HepG2 (cell line): Measurements from ENCODE around the gene ACSL3. TPM values are rescaled to one million over a fixed set of nuclear protein-coding genes. Genes with fewer than 3 reads are reported as not detected.

Experiments used
- ARNT ChIP-seq: fragments of 450-650 bp; IDR thresholded peaks from 2 replicates; pipeline ENCODE4 v1.6.1; 2017
- CEBPB ChIP-seq: IDR thresholded peaks from 2 replicates; pipeline ENCODE4 v1.6.1; 2011; ENCODE audit warnings: low read depth, low read length, improper control_type of control experiment, borderline replicate concordance
- CREB1 ChIP-seq, 2 experiments: fragments of 450-650 bp in 1 of 2; IDR thresholded peaks; 2 replicates each; pipeline ENCODE4 v1.6.1; 2016 to 2017; ENCODE audit warnings: control low read depth in 1 of 2, mild to moderate bottlenecking in 1 of 2, missing compliant biosample characterization in 1 of 2, missing genetic modification characterization in 1 of 2
- FIP1L1 ChIP-seq: fragments of 200-400 bp; formaldehyde crosslinking; IDR thresholded peaks from 2 replicates; pipeline ENCODE4 v1.6.1; 2018; ENCODE audit warnings: low read depth, mild to moderate bottlenecking, low read length, moderate library complexity, borderline replicate concordance; ENCODE audit not compliant: insufficient read depth
- HOXA7 ChIP-seq: sonication (generic); formaldehyde crosslinking; IDR thresholded peaks from 2 replicates; pipeline ENCODE4 v1.8.1; 2022; ENCODE audit warnings: mild to moderate bottlenecking, missing genetic modification reagents, moderate library complexity
- PRPF4 ChIP-seq: fragments of 200-400 bp; formaldehyde crosslinking; IDR thresholded peaks from 2 replicates; pipeline ENCODE4 v1.6.1; 2016; ENCODE audit warnings: low read length, low read depth; ENCODE audit not compliant: poor library complexity, severe bottlenecking
- REPIN1 ChIP-seq: sonication (generic); formaldehyde crosslinking; IDR thresholded peaks from 2 replicates; pipeline ENCODE4 v1.8.0; 2022; ENCODE audit warnings: missing genetic modification reagents, low read depth, mild to moderate bottlenecking, borderline replicate concordance
- RXRA ChIP-seq: sonication (generic); formaldehyde crosslinking; IDR thresholded peaks from 2 replicates; pipeline ENCODE4 v1.5.1; 2020; ENCODE audit warnings: missing genetic modification reagents
- SPEN ChIP-seq: sonication (generic); formaldehyde crosslinking; IDR thresholded peaks from 2 replicates; pipeline ENCODE4 v1.5.1; 2020; ENCODE audit warnings: low read depth, mild to moderate bottlenecking, missing genetic modification reagents
- SRY ChIP-seq: sonication (generic); formaldehyde crosslinking; IDR thresholded peaks from 2 replicates; pipeline ENCODE4 v1.8.0; 2022; ENCODE audit warnings: mild to moderate bottlenecking, missing genetic modification reagents
- ZNF230 ChIP-seq: sonication (generic); formaldehyde crosslinking; IDR thresholded peaks from 2 replicates; pipeline ENCODE4 v1.4.0; 2020; ENCODE audit warnings: mild to moderate bottlenecking, missing genetic modification reagents
- ZNF567 ChIP-seq: sonication (generic); formaldehyde crosslinking; IDR thresholded peaks from 2 replicates; pipeline ENCODE4 v1.8.1; 2023; ENCODE audit warnings: mild to moderate bottlenecking, missing genetic modification reagents, borderline replicate concordance
- ZNF713 ChIP-seq: sonication (generic); formaldehyde crosslinking; IDR thresholded peaks from 2 replicates; pipeline ENCODE4 v1.4.0; 2020; ENCODE audit warnings: mild to moderate bottlenecking, missing genetic modification reagents
- ZNF792 ChIP-seq: IDR thresholded peaks from 2 replicates; pipeline ENCODE4 v1.6.1; 2016
- ZSCAN29 ChIP-seq: sonication (generic); formaldehyde crosslinking; conservative IDR thresholded peaks from 2 replicates; pipeline ENCODE4 v1.4.0; 2020; ENCODE audit warnings: mild to moderate bottlenecking, missing genetic modification reagents
- polyA plus RNA-seq, 8 experiments: library from polyadenylated mRNA; depleted of rRNA in 3 of 8; stranded (reverse) in 7 of 8; unstranded in 1 of 8; fragments of >200 nt; fragmentation: Illumina TruSeq in 4 of 8; extraction: Trizol in 4 of 8; gene quantifications; 2 replicates each; pipeline versions ENCODE4 v1.2.1 to v1.2.3, GENCODE V29; 2011 to 2016; ENCODE audit warnings: low read depth in 4 of 8, missing spikeins in 1 of 8, mixed read lengths in 1 of 8; ENCODE audit not compliant: insufficient read depth in 1 of 8
- total RNA-seq, 5 experiments: library from RNA; depleted of rRNA; stranded (reverse); fragments of >200 nt; fragmentation: Illumina TruSeq; extraction: Trizol; gene quantifications; 2 replicates each; pipeline ENCODE4 v1.2.3, GENCODE V29; 2016; ENCODE audit warnings: low read depth in 1 of 5
- TF ChIP-seq, protein P1 (sequence below): sonication (generic); formaldehyde crosslinking; IDR thresholded peaks from 2 replicates; pipeline ENCODE4 v1.4.0; 2020; ENCODE audit warnings: low read depth, missing genetic modification reagents
- TF ChIP-seq, protein P2 (sequence below): sonication (generic); formaldehyde crosslinking; IDR thresholded peaks from 2 replicates; pipeline ENCODE4 v1.8.0; 2022; ENCODE audit warnings: mild to moderate bottlenecking, missing genetic modification reagents
- TF ChIP-seq, protein P3 (sequence below): IDR thresholded peaks from 2 replicates; pipeline ENCODE4 v1.6.1; 2016; ENCODE audit warnings: low read depth, control low read depth
- TF ChIP-seq, protein P4 (sequence below): sonication (generic); formaldehyde crosslinking; IDR thresholded peaks from 2 replicates; pipeline ENCODE4 v1.5.0; 2020; ENCODE audit warnings: mild to moderate bottlenecking, missing genetic modification reagents

ACSL3 gene
- total and polyA plus RNA-seq, 2 of the 13 experiments (the other 11 are each of a cell fraction or from before 2014, with no cell fraction given): 305 to 365 TPM

DNA sequence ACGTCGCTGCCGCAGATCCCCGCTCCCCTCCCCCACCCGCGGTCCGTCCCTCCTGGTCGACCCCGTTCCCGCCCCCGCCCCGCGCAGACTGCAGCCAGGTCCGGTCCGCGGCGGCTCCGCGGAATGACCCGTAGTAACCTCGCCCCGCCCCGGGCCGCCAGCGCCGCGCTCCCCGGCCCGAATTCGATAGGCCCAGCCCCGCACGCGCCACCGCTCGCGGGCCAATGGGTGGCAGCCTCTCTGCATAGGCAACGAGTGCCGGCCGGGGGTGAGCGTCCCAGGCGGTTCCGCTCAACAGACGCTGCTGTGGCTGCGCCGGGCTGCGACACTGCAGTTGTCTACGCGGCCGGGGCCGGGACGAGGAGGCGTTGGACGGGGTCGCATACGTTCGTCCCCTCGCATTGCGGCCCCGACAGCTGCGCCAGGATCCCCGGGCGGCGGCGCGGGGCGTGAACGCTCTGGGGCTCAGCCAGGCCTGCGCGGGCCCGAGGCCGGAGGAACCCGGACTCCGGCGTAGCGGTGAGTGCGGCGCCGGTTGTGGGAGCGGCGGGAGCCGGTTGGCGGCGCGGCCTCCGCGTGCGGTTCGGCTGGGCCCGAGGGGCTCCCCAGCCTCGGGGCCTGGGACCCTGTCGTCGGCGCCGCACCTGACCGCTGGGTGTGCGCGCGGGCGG, at the start of gene ACSL3 (continued):
- TF ChIP-seq, protein P1, sequence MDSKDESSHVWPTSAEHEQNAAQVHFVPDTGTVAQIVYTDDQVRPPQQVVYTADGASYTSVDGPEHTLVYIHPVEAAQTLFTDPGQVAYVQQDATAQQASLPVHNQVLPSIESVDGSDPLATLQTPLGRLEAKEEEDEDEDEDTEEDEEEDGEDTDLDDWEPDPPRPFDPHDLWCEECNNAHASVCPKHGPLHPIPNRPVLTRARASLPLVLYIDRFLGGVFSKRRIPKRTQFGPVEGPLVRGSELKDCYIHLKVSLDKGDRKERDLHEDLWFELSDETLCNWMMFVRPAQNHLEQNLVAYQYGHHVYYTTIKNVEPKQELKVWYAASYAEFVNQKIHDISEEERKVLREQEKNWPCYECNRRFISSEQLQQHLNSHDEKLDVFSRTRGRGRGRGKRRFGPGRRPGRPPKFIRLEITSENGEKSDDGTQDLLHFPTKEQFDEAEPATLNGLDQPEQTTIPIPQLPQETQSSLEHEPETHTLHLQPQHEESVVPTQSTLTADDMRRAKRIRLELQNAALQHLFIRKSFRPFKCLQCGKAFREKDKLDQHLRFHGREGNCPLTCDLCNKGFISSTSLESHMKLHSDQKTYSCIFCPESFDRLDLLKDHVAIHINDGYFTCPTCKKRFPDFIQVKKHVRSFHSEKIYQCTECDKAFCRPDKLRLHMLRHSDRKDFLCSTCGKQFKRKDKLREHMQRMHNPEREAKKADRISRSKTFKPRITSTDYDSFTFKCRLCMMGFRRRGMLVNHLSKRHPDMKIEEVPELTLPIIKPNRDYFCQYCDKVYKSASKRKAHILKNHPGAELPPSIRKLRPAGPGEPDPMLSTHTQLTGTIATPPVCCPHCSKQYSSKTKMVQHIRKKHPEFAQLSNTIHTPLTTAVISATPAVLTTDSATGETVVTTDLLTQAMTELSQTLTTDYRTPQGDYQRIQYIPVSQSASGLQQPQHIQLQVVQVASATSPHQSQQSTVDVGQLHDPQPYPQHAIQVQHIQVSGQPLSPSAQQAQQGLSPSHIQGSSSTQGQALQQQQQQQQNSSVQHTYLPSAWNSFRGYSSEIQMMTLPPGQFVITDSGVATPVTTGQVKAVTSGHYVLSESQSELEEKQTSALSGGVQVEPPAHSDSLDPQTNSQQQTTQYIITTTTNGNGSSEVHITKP (CRISPR knock-in tag): no peak
- TF ChIP-seq, protein P2, sequence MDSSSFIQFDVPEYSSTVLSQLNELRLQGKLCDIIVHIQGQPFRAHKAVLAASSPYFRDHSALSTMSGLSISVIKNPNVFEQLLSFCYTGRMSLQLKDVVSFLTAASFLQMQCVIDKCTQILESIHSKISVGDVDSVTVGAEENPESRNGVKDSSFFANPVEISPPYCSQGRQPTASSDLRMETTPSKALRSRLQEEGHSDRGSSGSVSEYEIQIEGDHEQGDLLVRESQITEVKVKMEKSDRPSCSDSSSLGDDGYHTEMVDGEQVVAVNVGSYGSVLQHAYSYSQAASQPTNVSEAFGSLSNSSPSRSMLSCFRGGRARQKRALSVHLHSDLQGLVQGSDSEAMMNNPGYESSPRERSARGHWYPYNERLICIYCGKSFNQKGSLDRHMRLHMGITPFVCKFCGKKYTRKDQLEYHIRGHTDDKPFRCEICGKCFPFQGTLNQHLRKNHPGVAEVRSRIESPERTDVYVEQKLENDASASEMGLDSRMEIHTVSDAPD (CRISPR knock-in tag): peak; percentile 86
- TF ChIP-seq ZNF713 (CRISPR knock-in tag): 0 out of 2 replicates have a peak, but pooled peaks have one; percentile 65
- 0 out of 2 replicates have a peak, but pooled peaks have one; percentile 22 for TF ChIP-seq ZNF230 (CRISPR knock-in tag)
- TF ChIP-seq ZNF567: 0 out of 2 replicates have a peak, but pooled peaks have one; percentile 66
- TF ChIP-seq PRPF4: no peak
- peak; percentile 90; the same call in 1 of the 2 replicates for TF ChIP-seq REPIN1 (CRISPR knock-in tag)
- peak; percentile 94 for TF ChIP-seq ZNF792 (CRISPR knock-in tag)
- TF ChIP-seq SRY (CRISPR knock-in tag): peak; percentile 99
- TF ChIP-seq, protein P3, sequence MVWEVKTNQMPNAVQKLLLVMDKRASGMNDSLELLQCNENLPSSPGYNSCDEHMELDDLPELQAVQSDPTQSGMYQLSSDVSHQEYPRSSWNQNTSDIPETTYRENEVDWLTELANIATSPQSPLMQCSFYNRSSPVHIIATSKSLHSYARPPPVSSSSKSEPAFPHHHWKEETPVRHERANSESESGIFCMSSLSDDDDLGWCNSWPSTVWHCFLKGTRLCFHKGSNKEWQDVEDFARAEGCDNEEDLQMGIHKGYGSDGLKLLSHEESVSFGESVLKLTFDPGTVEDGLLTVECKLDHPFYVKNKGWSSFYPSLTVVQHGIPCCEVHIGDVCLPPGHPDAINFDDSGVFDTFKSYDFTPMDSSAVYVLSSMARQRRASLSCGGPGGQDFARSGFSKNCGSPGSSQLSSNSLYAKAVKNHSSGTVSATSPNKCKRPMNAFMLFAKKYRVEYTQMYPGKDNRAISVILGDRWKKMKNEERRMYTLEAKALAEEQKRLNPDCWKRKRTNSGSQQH (CRISPR knock-in tag): no peak
- TF ChIP-seq CEBPB: no peak
- TF ChIP-seq CREB1 (IDR thresholded peaks at IDR 0.05): peak; percentile 69; the same call in 1 of the 2 replicates
- no peak for TF ChIP-seq CREB1 (CRISPR knock-in tag; IDR thresholded peaks at IDR 0.05)
- TF ChIP-seq ZSCAN29 (CRISPR knock-in tag): peak; percentile 100
- TF ChIP-seq, protein P4, sequence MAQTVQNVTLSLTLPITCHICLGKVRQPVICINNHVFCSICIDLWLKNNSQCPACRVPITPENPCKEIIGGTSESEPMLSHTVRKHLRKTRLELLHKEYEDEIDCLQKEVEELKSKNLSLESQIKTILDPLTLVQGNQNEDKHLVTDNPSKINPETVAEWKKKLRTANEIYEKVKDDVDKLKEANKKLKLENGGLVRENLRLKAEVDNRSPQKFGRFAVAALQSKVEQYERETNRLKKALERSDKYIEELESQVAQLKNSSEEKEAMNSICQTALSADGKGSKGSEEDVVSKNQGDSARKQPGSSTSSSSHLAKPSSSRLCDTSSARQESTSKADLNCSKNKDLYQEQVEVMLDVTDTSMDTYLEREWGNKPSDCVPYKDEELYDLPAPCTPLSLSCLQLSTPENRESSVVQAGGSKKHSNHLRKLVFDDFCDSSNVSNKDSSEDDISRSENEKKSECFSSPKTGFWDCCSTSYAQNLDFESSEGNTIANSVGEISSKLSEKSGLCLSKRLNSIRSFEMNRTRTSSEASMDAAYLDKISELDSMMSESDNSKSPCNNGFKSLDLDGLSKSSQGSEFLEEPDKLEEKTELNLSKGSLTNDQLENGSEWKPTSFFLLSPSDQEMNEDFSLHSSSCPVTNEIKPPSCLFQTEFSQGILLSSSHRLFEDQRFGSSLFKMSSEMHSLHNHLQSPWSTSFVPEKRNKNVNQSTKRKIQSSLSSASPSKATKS (CRISPR knock-in tag): no peak
- peak; percentile 91 for TF ChIP-seq SPEN (CRISPR knock-in tag)
- TF ChIP-seq FIP1L1: 0 out of 2 replicates have a peak, but pooled peaks have one; percentile 41
- peak; percentile 91 for TF ChIP-seq HOXA7 (CRISPR knock-in tag)
- TF ChIP-seq ARNT: no peak
- TF ChIP-seq RXRA (CRISPR knock-in tag): peak; percentile 98
